GM19351 (cell line): ENCODE data around the gene MGAT5.
"Not testable (repeated sequence)": the region's sequence is repeated elsewhere in the genome, so short reads cannot be mapped to it uniquely, and the experiment has no call there.

Experiments used
- ATAC-seq: cut with Tn5 transposase; IDR thresholded peaks from one replicate; pipeline ENCODE4 v1.9.1; 2021; ENCODE audit warnings: mild to moderate bottlenecking, moderate library complexity; ENCODE audit not compliant: unreplicated experiment

MGAT5 gene

GRCh38 chr2:134458950-134459349 lies 205.1 kb downstream of the MGAT5 start:
- ATAC-seq, result no peak

DNA sequence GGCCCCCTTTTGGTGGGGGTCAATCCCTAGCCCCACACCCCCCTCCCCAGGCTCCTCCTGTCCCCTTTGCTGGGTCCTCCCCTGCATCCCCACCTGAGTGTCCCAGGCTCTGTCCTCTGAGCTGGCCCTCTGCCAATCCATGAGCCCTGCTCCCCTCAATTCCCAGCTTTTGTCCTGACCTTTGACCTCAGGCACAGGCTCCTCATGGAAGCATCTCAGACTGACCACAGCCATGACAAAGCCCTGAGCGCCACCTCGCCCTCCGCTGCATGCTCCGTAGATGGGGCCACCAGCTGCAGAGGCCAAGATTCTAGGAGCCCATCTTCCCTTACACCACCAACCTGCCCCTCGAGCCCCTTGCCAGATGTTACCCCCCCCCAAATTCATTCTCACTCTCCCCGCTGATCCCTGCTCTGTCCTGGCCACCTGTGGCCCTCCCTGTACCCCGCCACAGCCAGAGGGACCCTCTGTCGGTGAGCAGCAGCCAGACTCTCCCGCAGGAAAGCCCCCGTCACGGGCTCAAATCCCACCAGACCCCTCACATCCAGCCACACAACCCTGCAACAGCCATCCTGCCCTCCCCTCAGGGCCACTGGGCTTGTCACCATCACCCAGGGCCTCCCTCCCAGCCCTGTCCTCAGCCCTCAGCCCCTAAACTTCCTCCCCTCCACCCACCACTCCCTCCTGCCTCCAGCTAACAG lies 206.0 kb downstream of the MGAT5 start:
- ATAC-seq, result no peak

DNA sequence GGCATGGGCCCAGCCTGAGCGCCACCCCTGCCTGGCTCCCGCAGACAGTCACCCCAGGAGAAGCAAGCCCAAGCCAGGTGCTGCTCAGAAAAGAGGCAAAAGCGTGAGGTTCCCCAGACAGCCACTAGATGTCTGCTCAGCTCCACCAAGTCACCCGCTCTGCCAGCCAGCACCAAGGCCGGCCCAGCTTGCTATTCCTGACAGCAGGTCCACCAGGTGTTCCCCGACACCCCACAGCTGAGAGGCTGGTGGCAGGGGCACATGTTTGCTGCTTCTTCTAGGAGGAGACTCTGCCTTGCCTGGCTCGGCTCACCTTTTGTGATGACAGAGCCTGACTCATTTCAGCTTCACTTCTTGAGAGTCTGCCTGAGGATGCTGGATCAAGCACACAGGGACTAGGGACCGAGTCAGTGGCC lies 206.7 kb downstream of the MGAT5 start:
- ATAC-seq, result peak; percentile 98

DNA sequence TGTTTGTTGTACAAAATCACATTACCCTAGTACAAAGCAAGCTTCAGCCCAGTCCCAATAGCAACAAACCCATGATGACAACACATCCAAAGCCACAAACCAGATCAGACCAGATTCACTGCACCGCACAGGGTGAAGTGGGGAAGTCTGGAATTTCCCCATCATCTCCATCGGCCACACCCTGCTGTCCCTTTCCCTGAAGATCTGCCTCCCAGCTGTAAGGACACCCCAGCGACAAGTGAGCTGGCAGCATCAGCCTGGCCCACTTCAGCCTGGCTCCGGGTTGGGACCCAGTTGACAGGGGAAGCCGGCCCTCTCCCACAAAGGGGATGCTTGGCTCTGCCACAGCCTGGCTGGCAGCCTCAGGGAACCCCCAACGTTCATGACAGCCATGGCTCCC lies 207.6 kb downstream of the MGAT5 start:
- ATAC-seq, result no peak

DNA sequence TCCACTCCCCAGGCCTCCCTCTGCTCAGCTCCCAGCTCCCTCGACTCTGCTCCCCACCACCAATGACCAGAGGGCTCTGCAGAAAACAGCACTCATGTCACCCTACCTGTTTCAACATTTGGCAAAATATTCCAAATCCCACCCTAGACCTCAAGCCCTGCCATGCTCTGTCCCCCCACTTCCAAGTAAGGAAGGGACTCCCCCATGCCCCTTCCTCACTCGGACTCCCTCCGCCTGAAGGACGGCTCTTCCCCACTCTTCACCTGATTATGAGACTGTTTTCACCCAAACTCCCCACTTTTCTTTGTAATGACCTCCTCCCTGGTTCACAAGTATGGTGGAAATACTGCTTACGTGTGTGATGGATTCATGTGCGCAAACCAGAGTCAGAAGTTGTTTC lies 208.4 kb downstream of the MGAT5 start:
- ATAC-seq, result no peak

DNA sequence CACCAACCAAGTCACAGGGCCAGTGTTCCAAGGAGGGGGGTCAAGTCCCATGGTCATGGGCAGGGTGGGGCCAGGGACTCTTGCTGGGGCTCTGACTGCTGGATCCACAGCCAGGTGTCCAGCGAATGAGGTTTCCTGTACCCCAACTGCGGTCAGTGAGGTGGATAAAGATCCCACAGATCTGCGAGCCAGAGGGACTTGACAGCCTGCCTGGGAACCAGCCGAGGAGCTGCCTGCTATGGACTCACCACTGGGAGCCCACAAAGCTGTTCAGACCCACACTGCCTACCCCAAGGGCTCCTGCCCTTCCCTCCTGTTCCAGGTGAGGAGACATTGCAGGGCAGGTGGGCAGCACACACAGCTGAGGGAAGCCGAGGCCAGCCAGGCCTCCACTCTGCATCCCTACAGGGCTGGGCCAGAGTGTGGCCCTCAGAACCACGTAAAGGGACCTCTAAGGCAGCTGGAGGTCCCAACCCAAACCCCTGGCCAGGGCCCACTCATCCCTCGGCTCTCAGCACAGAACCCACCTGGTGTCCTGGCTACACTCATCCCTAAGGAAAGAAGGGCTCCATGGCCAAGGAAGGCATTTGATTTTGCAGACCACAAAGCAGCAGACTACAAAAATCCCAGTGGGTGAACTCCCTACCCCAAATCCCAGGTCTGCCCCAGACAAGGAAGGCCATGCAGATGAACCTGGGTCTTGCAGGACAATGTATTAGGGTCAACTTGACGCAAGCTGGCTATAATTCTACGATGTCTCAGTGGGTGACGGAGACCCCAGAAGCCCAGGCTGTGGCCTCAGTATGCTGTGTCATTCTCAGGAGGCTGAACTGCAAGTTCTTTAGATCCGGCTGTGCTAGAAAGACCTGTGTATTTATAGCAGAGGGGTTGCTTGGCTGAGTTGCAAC lies 209.2 kb downstream of the MGAT5 start:
- ATAC-seq, result no peak

DNA sequence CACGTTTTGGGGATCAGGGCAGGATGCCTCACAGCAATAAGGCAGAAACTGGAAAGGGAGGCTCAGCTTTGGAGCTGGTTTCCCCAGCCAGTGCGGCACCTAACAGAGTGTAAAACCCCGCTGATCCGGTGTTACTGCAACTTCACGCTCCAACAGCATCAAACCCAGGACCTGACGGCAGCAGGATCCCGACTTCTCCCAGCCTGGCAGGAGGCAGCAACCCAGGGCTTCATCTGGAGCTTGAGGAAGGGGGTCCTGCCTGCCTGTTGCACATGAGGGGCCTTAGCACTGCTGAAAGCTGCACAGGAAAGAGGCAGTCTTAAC lies 209.8 kb downstream of the MGAT5 start:
- ATAC-seq, result no peak

GRCh38 chr2:134465228-134466105 lies 211.6 kb downstream of the MGAT5 start:
- peak; percentile 16 for ATAC-seq

DNA sequence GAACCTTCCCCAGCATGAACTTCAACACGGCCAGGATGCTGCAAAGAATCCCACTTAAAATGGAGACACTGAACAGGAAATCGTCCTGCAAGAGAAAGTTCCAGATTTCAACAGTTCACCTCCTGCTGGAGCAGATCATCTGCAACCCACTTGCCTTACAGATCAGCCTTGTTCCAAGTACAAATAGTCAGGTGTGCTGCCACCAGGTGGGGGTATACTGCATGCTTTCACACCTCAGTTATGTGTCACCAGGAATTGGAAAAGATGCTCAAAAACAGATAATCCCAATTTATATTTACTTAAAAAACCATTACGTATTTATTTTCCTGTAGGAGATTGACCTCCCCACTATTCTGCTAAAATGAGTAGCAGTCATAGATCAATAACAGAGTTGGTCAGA lies 212.3 kb downstream of the MGAT5 start:
- ATAC-seq, result peak; percentile 54

DNA sequence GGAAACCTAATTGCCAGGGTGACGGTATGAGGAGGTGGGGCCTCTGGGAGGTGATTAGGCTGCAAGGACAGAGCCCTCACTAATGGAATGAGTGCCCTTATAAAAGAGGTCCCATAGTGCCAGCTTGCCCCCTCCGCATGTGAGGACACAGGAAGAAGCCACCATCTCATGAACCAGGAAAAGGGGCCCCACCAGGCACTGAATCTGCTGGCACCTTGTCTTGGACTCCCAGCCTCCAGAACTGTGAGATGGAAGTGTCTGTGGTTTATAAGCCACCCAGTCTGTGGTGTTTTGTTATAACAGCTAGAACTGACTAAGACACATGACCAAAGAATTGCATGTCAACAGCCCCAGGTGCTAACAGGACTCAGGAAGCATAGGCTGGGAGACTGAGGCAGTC lies 214.3 kb downstream of the MGAT5 start:
- ATAC-seq, result no peak

DNA sequence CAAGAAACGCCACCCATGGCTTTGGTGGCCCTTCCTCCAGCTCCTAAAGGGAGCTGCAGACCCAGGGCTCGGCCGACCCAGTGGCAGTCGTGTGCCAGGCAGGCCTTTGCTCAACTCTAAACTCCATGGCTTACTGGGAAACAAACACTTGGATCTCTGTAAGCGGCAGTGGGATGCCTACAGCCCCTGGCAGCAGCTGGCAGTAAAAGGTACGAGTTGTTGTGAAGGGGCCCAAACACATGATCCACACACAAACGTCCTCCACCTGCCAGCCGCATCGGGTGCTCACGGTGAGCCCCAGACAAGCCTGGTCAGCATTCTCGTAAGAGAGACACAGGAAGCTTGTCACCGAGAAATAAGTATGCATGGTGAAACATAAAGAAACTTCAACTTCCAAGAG lies 214.9 kb downstream of the MGAT5 start:
- no peak for ATAC-seq

GRCh38 chr2:134469516-134470115 lies 215.7 kb downstream of the MGAT5 start:
- no peak for ATAC-seq

DNA sequence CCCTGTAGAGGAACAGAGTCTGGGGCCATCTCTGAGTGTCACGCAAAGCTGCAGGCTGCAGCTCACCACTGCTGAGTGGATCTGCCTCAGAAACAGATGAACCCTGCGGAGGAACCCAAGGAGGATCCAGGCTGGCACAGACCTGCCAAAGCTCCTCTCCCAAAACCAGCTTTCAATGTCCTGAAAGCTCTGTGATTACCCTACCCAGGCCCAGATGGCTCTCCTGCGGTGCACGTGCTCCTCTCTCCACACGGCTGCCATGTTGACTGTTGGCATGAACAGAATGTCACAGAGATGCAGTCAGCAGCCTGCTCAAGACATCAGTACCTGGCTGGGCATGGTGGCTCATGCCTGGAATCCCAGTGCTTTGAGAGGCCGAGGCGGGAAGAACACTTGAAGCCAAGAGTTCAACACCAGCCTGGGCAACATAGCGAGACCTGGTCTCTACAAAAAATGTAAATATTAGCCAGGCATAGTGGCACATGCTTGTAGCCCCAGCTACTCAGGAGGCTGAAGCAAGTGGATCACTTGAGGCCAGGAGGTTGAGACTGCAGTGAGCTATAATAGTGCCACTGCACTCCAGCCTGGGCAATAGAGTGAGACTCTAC lies 216.8 kb downstream of the MGAT5 start:
- no peak for ATAC-seq

- not testable (repeated sequence) for ATAC-seq
Measured at GRCh38 chr2:134476982-134477381, 223.1 kb downstream of the MGAT5 start.

GRCh38 chr2:134479696-134480330 lies 225.9 kb downstream of the MGAT5 start:
- no peak for ATAC-seq

GRCh38 chr2:134482131-134482723 lies 228.4 kb downstream of the MGAT5 start:
- ATAC-seq, result no peak

DNA sequence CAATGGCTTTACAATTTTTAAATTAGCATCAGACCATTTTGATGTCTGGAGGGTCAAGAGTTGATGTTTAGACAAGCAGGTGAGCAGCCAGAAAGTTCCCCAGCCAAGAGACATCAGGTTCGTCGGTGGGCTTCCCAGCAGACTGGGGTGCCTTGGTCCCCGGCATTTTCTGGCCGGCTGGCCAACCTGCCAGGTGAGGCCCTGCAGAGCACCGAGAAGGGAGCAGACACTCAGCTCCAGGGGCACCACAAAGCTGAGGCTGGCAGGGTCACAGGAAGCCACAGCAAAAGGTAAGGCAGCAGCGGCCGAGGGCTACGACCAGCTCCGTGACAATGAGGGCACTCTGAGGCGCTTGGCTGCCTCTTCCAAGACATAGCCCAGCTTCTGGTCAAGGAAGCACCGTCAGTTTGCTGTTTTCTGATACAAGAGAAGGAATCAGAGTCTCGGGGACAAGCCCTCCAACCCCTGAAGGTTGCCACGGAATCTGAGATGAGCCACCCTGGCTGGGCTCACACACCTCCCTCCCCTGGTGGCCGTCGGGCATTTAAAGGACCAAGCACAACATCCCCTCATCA lies 229.0 kb downstream of the MGAT5 start:
- no peak for ATAC-seq

- no peak for ATAC-seq
Measured at GRCh38 chr2:134489732-134490384, 236.0 kb downstream of the MGAT5 start.

DNA sequence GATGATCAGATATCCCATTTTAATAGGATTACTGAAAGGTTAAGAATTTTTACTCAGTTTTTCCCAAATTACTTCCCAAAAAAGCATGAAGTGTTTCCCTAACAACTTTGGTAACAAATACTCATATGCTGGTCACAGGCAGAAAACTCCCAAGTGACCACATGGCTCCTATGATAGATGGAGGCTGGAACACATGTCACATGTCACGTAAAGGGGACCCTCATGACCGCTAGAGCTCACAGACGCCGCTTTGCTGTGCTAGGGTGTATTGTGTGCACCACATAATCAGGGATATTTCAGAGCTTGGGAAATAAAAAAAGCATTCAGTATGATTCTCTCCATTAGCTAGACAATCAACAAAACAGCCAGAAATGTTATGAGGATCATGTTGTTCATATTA lies 236.7 kb downstream of the MGAT5 start:
- no peak for ATAC-seq
